G401.6 (cell line): ENCODE results near the gene HYAL3.
"Not testable (repeated sequence)": the region's sequence is repeated elsewhere in the genome, so short reads cannot be mapped to it uniquely, and the experiment has no call there.

Source experiments
- FAIRE-seq: peaks from 2 replicates; lab custom pipeline; 2012; peaks lifted over from hg19 to GRCh38; lab: Jason Lieb, UNC

HYAL3 gene

GRCh38 chr3:50314816-50315215, 15.6 kb upstream of the HYAL3 start:
- FAIRE-seq, result no peak

GRCh38 chr3:50314342-50314741, 15.1 kb upstream of the HYAL3 start:
- no peak for FAIRE-seq

GRCh38 chr3:50312041-50312440, 12.8 kb upstream of the HYAL3 start:
- not testable (repeated sequence) for FAIRE-seq

- no peak for FAIRE-seq
Observed at GRCh38 chr3:50304601-50305000, 5.4 kb upstream of the HYAL3 start.

GRCh38 chr3:50303013-50303815, 4.0 kb upstream of the HYAL3 start, which contains the start of gene HYAL1:
HYAL1 (minus strand) TSS chr3:50303574; CDS start chr3:50302956, 618 bp downstream.
- FAIRE-seq, result no peak

- no peak for FAIRE-seq
Observed at GRCh38 chr3:50302095-50303012, 3.1 kb upstream of the HYAL3 start.

- no peak for FAIRE-seq
Observed at GRCh38 chr3:50300681-50301254, 1.6 kb upstream of the HYAL3 start.

GRCh38 chr3:50299929-50300680, 900 bp upstream of the HYAL3 start:
- FAIRE-seq, result no peak

GRCh38 chr3:50299638-50299928, 378 bp upstream of the HYAL3 start:
- no peak for FAIRE-seq

GRCh38 chr3:50297896-50298725, 1.1 kb downstream of the HYAL3 start:
- no peak for FAIRE-seq

GRCh38 chr3:50297384-50297775, 1.8 kb downstream of the HYAL3 start:
- FAIRE-seq, result no peak

GRCh38 chr3:50296721-50297383, 2.4 kb downstream of the HYAL3 start:
- no peak for FAIRE-seq

GRCh38 chr3:50295553-50296431, 3.4 kb downstream of the HYAL3 start:
- no peak for FAIRE-seq

- no peak for FAIRE-seq
Observed at GRCh38 chr3:50294492-50295403, 4.5 kb downstream of the HYAL3 start.

GRCh38 chr3:50294089-50294488, 5.1 kb downstream of the HYAL3 start:
- no peak for FAIRE-seq

- no peak for FAIRE-seq
Observed at GRCh38 chr3:50293079-50293801, 6.0 kb downstream of the HYAL3 start.

GRCh38 chr3:50292159-50293078, 6.8 kb downstream of the HYAL3 start, which contains the start of gene IFRD2:
IFRD2 (minus strand) TSS chr3:50292429; CDS start chr3:50292274, 155 bp downstream.
- peak; percentile 97 for FAIRE-seq
